ENCODE data around the gene TDRD15.
A peak's percentile ranks its signal among the peaks of the same experiment; 100 is the strongest.
"Not testable (repeated sequence)": the region's sequence is repeated elsewhere in the genome, so short reads cannot be mapped to it uniquely, and the experiment has no call there.

Gene TDRD15

DNA sequence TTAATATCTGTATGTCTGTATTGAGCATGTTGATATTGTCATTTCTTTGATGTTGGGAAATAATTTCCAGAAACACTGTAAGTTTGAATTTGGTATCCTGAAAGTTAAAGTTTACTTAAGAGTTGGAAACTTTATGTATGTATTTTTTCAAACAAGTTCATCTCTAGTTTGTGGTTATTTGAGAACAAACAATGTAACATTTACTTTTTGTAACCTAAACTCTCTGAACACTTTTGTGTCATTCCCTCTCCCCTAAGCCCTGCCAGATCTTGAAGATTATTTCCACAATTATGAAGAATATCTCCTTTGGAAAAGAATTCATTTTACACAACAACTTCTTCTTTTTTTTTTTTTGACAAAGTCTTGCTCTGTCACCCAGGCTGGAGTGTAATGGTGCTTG, 24.9 kb downstream of the TDRD15 start:
- DNase-seq = no peak

DNA sequence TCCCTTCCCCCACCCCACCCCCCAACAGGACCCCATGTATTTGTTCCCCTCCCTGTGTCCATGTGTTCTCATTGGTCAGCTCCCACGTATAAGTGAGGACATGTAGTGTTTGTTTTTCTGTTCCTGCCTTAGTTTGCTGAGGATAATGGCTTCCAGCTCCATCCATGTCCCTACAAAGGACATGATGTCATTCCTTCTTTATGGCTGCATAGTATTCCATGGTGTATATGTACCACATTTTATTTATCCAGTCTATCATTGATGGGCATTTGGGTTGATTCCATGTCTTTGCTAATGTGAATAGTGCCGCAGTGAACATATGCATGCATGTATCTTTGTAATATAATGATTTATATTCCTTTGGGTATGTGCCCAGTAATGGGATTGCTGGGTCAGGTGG, 27.5 kb downstream of the TDRD15 start:
- DNase-seq = not testable (repeated sequence)

DNA sequence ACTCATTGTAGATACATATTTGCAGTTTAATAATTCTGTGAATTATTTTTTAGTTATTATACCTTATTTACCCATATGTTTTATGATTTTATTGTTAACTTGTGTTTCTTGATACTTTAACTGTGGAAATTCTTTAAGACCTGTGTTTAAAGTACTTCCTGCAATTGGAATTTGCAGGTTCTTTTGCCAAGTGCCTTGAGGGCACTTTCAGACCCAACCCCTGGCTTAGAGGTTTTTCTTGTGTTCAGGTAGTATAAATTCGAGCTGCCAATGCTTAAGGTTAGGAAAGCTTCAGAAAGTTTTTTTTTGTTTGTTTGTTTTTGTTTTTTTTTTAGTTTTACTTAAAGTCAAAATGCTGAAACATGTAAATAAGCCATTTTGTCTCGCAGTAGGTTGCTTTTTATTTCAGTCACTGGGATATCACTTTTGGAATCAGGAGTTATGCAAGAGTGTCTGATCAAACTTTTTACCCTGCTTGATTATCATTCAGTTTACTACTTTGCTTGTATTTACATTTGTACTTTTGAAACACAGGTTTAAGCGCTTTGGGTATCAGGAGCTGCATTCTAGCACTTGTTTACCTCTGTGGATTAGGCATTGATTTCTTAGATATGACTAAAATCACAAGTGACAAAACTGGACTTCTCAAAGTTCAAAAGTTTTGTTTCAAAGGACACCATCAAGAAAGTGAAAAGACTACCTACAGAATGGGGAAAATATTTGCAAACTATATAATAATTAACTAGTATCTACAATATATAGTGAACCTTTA, 31.8 kb downstream of the TDRD15 start:
- no peak for DNase-seq

DNA sequence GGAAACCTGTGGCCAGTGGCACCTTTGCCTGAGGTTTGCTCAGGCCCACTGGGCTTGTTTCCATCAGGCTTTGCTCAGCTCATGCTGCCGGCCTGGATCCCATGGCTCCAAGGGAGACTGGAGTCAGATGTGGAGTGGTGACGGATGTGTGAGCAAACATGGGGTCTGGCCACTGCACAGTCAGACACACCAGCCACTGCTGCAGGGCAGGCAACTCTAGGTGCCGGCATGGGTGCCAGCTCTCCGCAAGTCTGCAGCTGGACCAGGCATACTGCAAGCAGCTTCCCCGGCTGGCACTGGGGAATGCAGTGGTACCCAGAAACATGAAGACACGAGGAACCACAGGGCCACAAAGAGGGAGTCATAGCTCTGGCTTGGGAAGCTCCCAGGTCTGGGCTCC, 37.4 kb downstream of the TDRD15 start:
- no peak for DNase-seq

DNA sequence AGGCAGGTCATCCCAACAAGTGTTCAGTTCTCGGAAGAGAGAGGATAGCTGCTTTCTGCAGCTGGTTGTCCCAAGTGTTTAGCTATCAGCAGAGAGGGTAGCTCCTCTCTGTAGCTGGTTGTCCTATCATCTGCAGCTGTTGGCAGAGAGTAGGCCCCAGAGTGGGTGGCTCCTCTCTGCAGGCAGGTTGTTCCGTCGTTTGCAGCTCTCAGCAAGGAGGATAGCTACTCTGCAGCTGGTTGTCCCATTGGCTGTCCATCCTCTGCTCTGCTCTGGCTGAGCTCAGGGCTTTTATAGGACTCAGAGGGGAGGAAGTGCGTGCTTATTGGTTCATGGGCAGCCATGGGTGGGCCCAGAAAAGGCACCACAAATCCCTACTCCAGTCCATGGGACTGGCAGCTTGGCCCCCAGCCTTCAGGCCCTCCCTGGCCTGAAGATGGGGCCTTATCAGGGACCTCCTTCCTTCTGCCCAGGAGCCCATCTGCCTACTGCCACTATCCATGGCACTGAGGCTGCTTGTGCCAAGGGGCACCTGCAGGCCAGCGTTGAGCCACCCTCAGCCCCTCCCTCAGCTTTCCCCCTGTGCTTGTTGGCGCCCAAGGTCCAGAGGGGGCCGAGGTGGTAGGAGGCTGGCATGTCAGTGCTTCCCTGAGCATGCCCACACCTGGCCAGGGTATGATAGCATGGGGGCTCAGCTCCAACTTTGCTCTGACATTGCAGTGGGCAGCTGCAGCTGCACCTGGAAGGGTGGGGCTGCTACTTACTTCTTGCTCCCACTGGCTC, 38.3 kb downstream of the TDRD15 start:
- DNase-seq = no peak

DNA sequence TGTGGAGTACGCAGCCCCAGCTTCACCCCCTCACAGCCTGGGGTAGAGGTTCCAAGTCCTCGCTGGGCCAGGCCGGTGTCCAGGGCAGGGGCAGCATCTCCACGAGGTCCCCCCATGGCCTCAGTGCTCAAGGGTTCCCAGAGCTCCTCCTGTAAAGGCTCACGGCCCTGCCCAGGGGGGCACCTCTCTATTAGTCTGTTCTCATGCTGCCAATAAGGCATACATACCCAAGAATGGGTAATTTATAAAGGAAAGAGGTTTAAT, 38.8 kb downstream of the TDRD15 start:
- no peak for DNase-seq

DNA sequence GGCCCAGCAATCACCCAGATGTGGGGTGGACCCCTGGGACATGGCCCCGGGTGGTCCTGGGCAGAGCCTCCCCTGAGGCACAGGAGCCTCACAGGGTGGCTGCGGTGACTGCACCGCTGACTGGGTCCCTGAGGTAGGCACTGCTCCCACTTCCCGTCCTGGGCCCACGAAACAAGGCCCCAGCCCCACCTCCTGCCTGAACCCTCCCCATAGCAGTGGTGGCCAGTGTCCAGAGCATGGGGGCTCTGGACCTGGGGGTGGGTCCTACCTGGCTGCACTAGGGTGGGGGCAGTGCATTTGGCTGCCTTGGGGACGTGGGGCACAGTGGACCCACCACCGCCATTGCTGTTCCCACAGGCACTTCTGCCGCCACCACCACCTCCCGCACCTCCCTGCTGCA, 39.4 kb downstream of the TDRD15 start:
- DNase-seq = no peak

DNA sequence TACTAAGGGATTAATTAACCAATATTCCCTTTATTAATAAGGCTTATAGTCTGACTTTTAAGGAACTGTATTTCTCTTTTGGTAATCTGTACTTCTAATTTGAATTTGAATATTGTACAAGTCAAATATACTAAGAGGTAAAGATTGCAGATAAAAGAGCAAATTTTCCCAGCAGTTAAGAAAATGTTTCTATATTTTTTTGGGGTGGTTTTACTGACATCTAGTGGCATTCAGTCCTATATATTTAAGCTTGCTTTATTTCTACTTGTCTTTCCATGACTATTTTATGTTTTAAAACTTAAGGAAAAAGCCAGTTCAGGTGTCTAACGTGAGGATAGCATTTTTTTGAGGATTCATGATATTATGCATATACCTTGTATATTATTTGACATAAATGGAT, 41.6 kb downstream of the TDRD15 start:
- no peak for DNase-seq

DNA sequence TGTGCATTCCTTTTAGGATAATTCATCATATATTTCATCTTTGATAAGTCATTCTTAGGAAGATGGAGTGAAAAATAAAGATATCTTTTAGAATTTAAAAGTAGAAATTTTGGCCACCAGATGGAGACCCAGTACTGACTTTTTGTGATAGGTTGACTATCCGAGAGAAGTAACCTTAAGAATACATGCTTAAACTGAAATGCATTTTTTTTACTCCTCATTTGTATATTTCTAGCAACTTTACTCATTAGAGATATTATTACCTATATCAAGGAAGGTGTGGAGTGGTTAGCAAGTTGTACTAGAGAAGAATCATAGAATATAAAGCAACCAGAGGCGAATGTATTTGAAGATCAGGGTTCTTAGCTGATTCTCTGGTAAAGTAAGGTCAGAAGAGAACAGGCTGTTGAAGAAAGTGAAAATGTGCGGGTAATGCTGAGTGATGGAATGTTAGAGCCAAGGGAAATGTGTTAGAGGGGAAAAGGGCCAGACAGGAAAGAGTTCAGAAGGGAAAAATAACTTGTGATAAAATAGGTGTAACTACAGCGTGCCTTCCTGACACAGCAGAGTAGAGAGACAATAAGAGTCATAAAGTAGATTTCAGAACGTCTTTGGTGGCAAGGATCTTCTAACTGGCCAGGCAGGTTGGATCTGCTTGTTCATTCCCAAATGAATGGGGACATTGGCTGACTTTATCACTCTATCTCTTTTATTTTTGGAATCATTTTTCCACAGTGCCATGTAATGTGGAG, 52.3 kb downstream of the TDRD15 start:
- DNase-seq = peak; percentile 74

DNA sequence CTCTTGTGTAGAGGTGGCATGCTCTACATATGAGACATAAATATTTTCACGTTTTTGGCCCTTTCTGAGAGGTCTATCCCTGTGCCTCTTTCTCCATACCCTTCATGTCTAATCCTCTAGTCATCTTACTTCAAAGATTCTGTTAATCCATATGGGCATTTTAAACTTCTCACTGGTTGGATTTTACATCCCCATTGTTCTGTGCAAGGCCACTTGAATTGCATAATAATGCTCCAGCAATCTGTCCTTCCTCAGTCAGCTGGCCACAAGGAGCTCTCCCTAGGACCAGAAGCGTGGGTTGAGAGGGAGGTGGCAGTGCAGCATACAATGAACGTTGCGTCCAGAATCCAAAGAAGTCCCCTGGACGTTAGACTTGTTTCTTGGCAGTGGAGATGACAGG, 58.2 kb downstream of the TDRD15 start:
- no peak for DNase-seq

DNA sequence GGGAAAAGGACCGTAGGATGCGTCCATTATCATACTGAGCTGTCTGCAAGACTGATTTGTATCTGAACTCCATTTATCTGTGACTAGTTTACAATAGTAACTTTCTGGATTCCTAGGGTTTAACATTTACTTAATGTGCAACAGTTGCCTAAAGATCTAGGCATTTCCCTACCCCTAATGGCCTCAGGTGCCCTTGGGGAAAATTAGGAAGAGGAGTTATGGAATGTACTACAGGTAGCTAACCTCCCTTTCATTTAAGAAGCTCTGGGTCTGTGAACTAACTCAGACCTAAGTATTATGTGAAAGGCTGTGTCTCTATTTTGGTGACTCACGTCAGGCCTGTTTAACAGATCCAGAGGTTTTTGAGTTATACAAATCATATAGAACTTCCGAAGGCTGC, 59.5 kb downstream of the TDRD15 start:
- DNase-seq = no peak

DNA sequence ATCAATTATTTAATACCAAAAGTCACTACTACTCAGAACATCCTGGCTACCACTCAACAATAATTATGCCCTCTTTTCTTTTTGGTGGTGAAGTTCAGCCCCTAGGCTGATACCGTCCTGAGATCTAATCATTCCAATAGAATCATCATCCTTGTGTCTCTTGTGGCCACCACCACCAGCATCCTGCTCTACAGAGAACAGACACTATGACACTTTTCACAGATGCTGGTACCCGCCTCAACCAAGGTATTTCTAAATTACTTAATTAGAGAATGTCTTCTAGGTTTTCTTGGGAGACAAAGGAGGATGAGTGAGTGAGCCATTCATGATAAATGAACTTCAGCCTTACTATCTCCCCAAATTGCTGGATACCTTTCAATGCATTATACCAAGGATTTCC, 60.0 kb downstream of the TDRD15 start:
- DNase-seq = no peak

DNA sequence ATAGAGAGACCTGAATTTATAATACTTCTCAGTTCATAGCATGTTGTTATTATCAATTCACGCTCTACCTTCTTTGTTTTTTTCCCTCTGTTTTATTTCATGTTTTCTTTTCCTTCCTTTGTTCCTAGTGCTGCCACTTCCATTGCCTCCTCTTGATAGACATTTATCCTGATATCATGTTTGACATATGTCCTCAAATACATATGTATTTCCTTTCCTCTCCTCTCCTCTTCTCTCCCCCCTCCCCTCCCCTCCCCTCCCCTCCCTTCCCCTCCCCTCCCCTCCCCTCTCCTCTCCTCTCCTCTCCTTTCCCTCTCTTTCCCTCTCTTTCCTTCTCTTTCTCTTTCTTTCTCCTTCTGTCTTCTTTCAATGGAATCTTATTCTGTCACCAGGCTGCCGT, 67.8 kb downstream of the TDRD15 start:
- no peak for DNase-seq
